HAP-1 (cell line): ENCODE data around the gene MNT.

Experiments used
- DNase-seq, 2 experiments: peaks; one replicate each; pipeline ENCODE4 v3.0.0-alpha.2; 2016 to 2020; ENCODE audit warnings: low spot score in 2 of 2
- H3K27me3 ChIP-seq: fragments of 250-450 bp; sonication (Bioruptor Pico); 2 replicates; pipeline ENCODE4 v1.5.1; 2020; ENCODE audit warnings: low read depth, mild to moderate bottlenecking, moderate library complexity
- H3K36me3 ChIP-seq: fragments of 250-450 bp; sonication (Bioruptor Pico); replicated peaks from 2 replicates; pipeline ENCODE4 v1.5.1; 2020; ENCODE audit warnings: mild to moderate bottlenecking
- H3K4me1 ChIP-seq: fragments of 250-450 bp; sonication (Bioruptor Pico); 2 replicates; pipeline ENCODE4 v1.5.1; 2020; ENCODE audit warnings: mild to moderate bottlenecking
- H3K4me3 ChIP-seq: fragments of 250-450 bp; sonication (Bioruptor Pico); 2 replicates; pipeline ENCODE4 v1.5.1; 2020; ENCODE audit warnings: mild to moderate bottlenecking, moderate library complexity
- H3K9me3 ChIP-seq: fragments of 250-450 bp; sonication (Bioruptor Pico); 2 replicates; pipeline ENCODE4 v1.5.1; 2020; ENCODE audit warnings: mild to moderate bottlenecking, moderate library complexity
- in situ Hi-C: fragments of 300-500 bp; cut with MboI; formaldehyde crosslinking; loops from 3 replicates; pipeline ENCODE4 v1.14.3; 2020; ENCODE audit warnings: low sequenced_read_pairs, inconsistent platforms, mixed read lengths

Gene MNT

DNA sequence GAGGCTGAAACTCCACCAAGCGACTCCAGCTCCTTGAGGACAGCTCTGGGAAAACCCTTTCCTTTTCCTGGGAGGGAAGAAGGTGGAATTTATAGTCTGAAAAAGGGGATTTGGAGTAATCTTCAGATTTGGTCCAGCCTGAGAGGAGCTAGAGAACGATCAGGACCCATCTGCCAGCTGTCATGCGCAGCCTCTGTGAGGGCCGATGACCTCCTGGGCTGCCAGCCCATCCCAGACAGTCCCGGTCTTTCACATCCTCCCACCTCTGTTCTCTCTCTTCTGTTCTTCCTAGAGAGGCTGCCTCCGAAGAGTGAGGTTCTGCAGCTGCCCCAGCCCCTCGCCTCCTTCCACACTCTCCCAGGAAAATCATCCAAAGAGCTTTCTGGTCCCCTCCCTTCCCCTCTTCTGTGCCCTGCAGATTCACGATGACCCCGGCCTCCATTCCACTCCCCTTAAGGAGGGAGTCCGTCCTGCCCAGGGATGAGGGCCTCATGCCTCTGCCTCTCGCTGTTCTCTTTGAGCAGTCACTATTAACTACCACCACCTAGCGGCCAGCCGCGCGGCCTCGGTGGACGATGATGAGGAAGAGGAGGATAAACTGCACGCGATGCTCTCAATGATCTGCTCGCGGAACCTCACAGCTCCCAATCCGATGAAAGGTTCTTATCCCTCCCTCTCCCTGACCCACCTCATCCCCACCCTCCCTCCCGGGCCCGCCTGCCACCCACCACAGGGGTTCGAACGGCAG lies 33.9 kb downstream of the MNT start:
- Histone ChIP-seq H3K36me3 (peaks cover 5% of the 10 kb centered on the region), H3K4me3 (no peak overlapping the region), H3K4me1 (no peaks in the 10 kb centered on the region), H3K9me3 (no peaks in the 10 kb centered on the region), H3K27me3 (no peaks in the 10 kb centered on the region)
- in situ Hi-C loops: no loop called here
- no peak for DNase-seq

DNA sequence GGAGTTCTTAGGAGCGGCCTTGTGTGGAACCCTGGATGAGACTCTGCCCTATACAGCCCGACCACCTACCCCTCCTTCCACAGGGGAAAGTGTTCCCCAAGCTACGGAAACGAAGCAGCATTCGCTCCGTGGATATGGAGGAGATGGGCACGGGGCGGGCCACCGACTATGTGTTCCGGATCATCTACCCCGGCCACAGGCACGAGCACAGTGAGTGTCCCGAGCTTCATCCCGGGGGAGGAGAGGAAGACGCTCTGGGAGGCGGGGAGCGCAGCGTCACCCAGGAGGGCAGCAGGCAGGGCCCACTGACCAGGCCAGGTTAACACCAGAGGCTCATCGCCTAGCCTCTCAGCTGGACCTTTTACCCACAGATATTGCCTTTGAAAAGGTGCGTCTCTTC lies 35.7 kb downstream of the MNT start:
- Histone ChIP-seq H3K4me3 (no peak overlapping the region), H3K9me3 (no peaks in the 10 kb centered on the region), H3K36me3 (peaks cover 5% of the 10 kb centered on the region), H3K4me1 (no peaks in the 10 kb centered on the region), H3K27me3 (no peaks in the 10 kb centered on the region)
- in situ Hi-C loops: no loop called here
- no peak for DNase-seq

DNA sequence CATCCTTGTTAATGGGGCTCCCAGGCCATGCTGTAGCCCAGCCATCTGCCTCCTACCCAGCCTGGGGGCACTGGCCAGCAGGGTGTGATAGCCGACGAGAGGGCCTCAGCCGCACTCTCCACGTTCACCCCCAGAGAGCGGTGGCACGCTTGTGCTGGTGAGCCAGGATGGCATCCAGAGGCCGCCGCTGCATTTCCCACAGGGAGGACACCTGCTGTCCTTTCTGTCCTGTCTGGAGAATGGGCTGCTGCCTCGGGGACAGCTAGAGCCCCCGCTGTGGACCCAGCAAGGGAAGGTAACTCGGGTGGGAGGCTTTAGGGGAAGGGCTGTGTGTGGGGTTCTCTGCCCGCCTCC lies 36.1 kb downstream of the MNT start:
- Histone ChIP-seq H3K9me3 (no peaks in the 10 kb centered on the region), H3K36me3 (peaks cover 5% of the 10 kb centered on the region), H3K27me3 (no peaks in the 10 kb centered on the region), H3K4me1 (no peaks in the 10 kb centered on the region), H3K4me3 (no peak overlapping the region)
- in situ Hi-C loops: no loop called here
- DNase-seq: no peak

DNA sequence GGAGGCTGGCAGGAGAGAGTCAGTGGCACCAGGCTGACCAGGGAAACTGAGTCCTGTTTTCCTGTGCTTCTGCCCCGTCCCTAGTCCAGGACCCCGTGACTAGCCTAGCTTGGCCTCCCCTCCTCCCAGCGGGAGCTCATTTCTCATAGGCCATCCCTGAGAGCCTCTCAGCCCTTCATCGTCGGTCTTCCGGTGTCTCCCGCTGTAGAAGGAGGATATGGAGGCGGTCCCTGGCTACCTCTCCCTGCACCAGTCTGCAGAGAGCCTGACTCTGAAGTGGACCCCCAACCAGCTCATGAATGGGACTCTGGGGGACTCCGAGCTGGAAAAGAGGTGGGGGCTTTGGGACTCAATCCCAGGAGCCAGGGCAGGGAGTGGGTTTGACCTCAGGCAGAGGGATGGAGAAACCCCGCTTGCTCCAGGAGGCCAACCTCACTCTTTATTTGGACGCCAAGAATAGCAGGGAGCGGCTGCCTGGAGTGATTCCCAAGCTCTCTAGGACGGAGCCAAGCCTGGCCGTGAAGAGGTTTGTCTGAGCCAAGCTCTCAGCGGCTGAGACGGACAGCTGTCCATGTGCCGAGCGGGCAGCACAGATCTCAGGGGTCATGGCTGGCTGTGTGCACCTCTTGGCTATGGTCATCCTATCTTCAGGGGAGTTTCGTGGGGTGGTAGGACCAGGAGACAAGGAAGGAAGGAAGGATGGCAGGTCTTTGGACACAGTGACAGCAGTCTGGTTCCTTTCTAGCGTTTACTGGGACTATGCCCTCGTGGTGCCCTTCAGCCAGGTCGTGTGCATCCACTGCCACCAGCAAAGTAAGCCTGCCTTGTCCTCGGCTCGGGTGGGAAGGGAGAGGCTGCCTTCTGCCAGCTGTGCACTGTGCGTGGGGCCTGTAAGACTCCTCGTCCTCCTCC lies 36.8 kb downstream of the MNT start:
- in situ Hi-C loops: no loop called here
- no peak for DNase-seq
- H3K4me1 ChIP-seq: no peaks in the 10 kb centered on the region
- H3K36me3 ChIP-seq: peaks cover 5% of the 10 kb centered on the region
- H3K9me3 ChIP-seq: no peaks in the 10 kb centered on the region
- H3K4me3 ChIP-seq: no peak overlapping the region
- no peaks in the 10 kb centered on the region for H3K27me3 ChIP-seq

DNA sequence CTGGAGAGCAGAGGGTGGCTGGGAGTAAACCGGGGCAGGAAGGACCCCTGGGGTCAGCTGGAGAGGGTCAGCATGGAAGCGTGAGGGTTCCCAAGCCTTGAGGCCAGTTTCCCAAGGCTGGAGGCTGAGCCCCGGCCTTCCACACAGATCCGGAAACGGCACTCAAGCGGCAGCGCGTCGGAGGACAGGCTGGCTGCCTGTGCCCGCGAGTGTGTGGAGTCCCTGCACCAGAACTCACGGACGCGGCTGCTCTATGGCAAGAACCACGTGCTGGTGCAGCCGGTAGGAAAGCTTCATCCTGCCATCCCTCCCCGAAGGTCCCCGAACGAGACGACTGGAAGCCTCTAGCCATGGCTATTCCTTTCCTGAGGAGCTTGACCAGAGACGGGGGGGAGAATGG lies 37.5 kb downstream of the MNT start:
- in situ Hi-C loops: no loop called here

DNA sequence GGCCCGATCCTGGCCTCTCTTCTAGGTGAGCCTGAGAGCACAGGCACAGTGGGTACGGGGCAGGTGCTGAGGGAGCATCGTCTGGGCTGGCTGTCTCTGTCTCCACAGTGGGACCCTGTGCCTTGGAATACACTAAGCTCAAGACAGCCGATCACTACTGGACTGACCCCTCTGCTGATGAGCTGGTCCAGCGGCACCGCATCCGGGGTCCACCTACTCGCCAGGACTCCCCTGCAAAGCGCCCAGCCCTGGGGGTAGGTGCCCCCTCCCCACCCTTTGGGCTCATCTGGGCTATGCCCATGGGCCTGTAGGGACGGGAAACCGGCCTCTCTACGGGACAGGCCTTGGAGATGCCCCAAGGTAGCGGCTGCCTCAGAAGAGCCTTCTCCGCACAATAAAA lies 38.0 kb downstream of the MNT start:
- no peaks in the 10 kb centered on the region for H3K9me3 ChIP-seq
- in situ Hi-C loops: no loop called here
- peaks cover 5% of the 10 kb centered on the region for H3K36me3 ChIP-seq
- no peak for DNase-seq
- no peak overlapping the region for H3K4me3 ChIP-seq
- H3K27me3 ChIP-seq: no peaks in the 10 kb centered on the region
- no peaks in the 10 kb centered on the region for H3K4me1 ChIP-seq

More for the DNA sequence above, 37.5 kb downstream of the MNT start:
- Histone ChIP-seq H3K27me3 (no peaks in the 10 kb centered on the region), H3K4me1 (no peaks in the 10 kb centered on the region), H3K36me3 (peaks cover 5% of the 10 kb centered on the region), H3K9me3 (no peaks in the 10 kb centered on the region), H3K4me3 (no peak overlapping the region)
- no peak for DNase-seq

DNA sequence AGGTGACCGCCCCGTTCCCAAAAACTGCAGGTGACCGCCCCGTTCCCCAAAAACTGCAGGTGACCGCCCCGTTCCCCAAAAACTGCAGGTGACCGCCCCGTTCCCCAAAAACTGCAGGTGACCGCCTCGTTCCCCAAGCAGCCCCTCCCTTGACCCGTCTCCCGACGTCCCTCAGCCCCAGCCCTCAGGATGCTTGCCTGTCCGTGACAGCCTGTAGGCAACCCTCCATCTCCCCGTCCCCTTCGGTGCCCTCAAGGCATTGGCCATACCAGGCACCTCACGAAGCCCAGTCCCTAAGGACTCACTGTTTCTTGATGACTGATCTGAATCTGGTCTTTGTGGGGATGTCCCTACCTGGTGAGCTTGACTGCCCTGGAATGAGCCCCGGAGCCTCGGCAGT lies 38.4 kb downstream of the MNT start:
- Histone ChIP-seq H3K27me3 (no peaks in the 10 kb centered on the region), H3K9me3 (no peaks in the 10 kb centered on the region), H3K4me3 (no peak overlapping the region), H3K4me1 (no peaks in the 10 kb centered on the region), H3K36me3 (peaks cover 5% of the 10 kb centered on the region)
- no peak for DNase-seq
- in situ Hi-C loops: no loop called here

DNA sequence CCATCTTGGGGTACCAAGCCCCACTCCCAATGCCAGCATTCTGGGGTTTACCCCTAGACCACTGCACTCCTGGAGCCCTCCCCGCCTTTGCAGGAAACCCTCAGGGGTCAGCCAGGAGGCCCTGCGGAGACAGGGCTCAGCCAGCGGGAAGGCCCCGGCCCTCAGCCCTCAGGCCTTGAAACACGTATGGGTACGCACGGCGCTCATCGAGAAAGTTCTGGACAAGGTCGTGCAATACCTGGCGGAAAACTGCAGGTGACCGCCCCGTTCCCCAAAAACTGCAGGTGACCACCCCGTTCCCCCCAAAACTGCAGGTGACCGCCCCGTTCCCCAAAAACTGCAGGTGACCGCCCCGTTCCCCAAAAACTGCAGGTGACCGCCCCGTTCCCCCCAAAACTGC lies 38.8 kb downstream of the MNT start:
- Histone ChIP-seq H3K36me3 (peaks cover 5% of the 10 kb centered on the region), H3K27me3 (no peaks in the 10 kb centered on the region), H3K9me3 (no peaks in the 10 kb centered on the region), H3K4me3 (no peak overlapping the region), H3K4me1 (no peaks in the 10 kb centered on the region)
- in situ Hi-C loops: no loop called here
- DNase-seq: no peak

DNA sequence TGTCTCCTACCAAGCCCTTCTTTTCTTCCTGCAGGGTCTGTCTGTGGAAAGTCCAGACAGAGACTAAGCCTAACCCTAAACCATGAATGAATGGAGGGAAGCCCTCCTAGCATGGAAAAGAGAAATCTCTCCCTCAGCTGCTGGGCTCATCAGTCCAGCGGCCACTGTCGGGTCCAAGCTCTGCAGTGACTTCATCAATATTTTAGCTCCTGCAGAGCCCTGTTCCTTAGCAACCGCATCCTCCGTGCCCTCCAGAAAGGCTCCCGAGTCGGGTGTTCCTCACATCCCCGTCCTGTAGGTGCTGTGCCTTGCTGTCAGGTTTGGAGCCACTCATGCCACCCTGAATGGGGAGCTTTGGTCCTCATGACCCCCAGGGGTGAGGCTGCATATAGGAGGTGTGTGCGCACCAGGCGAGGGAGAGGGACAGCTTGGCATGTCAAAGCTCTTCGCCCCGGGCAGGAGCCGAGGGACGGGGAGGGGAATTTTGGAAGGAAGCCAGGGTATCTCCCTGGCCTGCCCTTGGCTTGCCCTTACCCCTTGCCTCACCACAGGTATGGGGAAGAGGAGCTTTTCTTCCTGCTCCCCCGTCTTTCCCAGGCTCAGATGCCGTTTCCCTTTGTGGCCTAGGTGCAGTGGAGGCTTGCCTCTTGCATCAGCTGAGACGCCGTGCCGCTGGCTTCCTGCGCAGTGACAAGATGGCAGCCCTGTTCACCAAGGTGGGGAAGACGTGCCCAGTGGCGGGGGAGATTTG lies 39.7 kb downstream of the MNT start:
- DNase-seq: no peak
- Histone ChIP-seq H3K4me1 (no peaks in the 10 kb centered on the region), H3K9me3 (no peaks in the 10 kb centered on the region), H3K36me3 (peaks cover 4% of the 10 kb centered on the region), H3K4me3 (no peak overlapping the region), H3K27me3 (no peaks in the 10 kb centered on the region)
- in situ Hi-C loops: no loop called here

DNA sequence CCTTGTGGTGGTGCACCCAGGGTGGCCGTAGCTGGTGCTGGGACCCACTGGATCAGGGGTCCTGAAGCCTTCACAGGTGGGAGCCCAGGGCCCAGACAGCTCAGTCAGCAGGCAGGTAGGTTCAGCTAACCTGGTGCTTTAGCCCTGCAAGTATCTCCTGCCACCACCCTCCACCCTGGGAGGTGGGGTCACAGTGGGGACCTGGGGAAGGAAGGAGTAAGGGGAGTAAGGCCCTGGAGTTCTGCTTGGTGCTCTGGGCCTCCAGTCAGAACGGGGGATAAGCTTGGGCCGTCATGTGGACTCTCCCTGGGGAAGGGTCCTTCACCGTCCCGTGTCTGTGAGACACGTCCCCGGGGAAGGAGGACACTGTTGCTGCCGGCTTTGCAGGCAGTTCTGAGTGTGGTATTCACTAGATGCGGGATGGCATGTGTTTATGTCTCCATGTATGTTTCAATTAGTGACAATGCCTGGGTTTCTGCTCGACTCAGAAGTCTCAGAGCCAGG lies 42.9 kb downstream of the MNT start:
- no peak for DNase-seq
- Histone ChIP-seq H3K4me1 (no peaks in the 10 kb centered on the region), H3K4me3 (no peak overlapping the region), H3K36me3 (no peaks in the 10 kb centered on the region), H3K27me3 (no peaks in the 10 kb centered on the region), H3K9me3 (no peaks in the 10 kb centered on the region)
- in situ Hi-C loops: no loop called here

DNA sequence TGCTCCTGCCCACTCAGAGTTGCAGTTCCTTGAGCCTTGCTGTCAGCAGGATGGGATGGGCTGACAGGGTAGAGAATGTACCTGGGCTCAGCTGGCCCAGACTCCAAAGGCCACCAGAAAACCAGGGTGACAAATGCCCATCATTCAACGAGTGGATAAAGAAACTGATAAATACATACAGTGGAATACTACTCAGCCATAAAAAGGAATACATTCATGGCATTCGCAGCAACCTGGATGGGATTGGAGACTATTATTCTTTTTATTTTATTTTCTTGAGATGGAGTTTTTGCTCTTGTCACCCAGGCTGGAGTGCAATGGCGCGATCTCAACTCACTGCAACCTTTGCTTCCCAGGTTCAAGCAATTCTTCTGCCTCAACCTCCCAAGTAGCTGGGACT lies 43.6 kb downstream of the MNT start:
- H3K27me3 ChIP-seq: no peaks in the 10 kb centered on the region
- no peaks in the 10 kb centered on the region for H3K4me1 ChIP-seq
- in situ Hi-C loops: no loop called here
- no peaks in the 10 kb centered on the region for H3K36me3 ChIP-seq
- no peak overlapping the region for H3K4me3 ChIP-seq
- no peaks in the 10 kb centered on the region for H3K9me3 ChIP-seq
- DNase-seq: no peak

DNA sequence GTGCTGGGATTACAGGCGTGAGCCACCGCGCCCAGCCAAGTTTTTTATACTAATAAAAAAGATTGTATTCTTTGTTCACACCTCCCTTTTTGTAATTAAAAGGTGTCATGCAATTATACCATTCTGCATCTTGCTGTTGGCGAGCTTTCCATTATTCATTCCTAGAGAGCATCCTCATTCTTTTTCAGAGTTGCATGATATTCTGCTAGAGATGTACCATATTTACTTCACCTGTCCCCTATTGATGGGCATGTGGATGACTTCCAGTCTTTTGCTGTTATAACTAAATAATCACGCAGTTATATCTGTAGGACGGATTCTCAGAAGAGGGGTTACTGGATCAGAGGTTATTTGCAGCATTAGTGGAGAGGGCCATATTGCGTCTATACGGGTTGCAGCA lies 46.5 kb downstream of the MNT start:
- no peak for DNase-seq
- no peaks in the 10 kb centered on the region for H3K9me3 ChIP-seq
- H3K36me3 ChIP-seq: no peaks in the 10 kb centered on the region
- H3K4me1 ChIP-seq: no peaks in the 10 kb centered on the region
- no peaks in the 10 kb centered on the region for H3K27me3 ChIP-seq
- in situ Hi-C loops: no loop called here
- no peak overlapping the region for H3K4me3 ChIP-seq

DNA sequence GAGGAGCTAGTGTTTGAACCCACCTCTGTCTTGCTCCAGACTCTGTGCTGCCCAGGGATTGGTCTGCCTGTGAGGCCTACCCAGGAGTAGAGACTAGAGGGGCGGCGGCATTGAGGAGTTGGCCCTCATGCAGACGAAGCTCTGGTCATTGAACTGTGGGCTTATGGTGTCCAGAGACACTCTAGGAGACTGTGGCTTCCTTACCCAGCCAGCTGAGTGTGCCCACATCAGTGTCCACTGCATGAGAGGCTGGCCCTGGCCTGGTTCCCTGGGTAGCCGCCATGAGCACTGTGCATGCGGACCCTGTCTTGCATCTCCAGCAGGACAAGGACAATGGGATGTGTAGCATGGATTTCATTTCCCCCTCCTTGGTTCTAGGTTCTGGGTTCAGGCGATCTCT lies 49.6 kb downstream of the MNT start:
- H3K4me1 ChIP-seq: no peaks in the 10 kb centered on the region
- in situ Hi-C loops: no loop called here
- H3K4me3 ChIP-seq: no peak overlapping the region
- H3K36me3 ChIP-seq: no peaks in the 10 kb centered on the region
- no peaks in the 10 kb centered on the region for H3K27me3 ChIP-seq
- no peaks in the 10 kb centered on the region for H3K9me3 ChIP-seq
- DNase-seq: no peak
